K562 (cell line): ENCODE data around the gene MYO9A. TPM values are rescaled to one million over a fixed set of nuclear protein-coding genes. Genes with fewer than 3 reads are reported as not detected.

Source experiments
- ATAC-seq: fragments of 200-7000 bp; cut with Tn5 transposase; 3 replicates; pipeline ENCODE4 v1.9.1; 2020; ENCODE audit warnings: moderate library complexity
- BruUV-seq: library from RNA; stranded (reverse); fragments of 400-500 nt; replicated peaks from 2 replicates; lab custom pipeline; 2021; lab: Mats Ljungman, UMichigan
- CTCF ChIA-PET: fragments of 300-600 bp; formaldehyde crosslinking; extraction: SDS; loops from one replicate; lab custom pipeline; 2021; ENCODE audit warnings: low intra/inter-chr PET ratio; lab: Yijun Ruan, JAX
- POLR2A ChIA-PET: fragments of 300-600, 350-650 bp; sonication (Branson Sonifier 250); formaldehyde crosslinking; extraction: SDS; loops from one replicate; lab custom pipeline; 2021; ENCODE audit warnings: antibody characterized with exemption, inconsistent platforms; lab: Yijun Ruan, JAX
- DNase-seq, 4 experiments: peaks; one replicate each; pipeline versions ENCODE4 v3.0.0 to v3.0.0-alpha.2; 2011 to 2018; ENCODE audit warnings: low spot score in 3 of 4, mixed read lengths in 3 of 4; ENCODE audit errors: extremely low read depth in 1 of 4
- FAIRE-seq: peaks from 2 replicates; lab custom pipeline; 2011; peaks lifted over from hg19 to GRCh38; lab: Jason Lieb, UNC
- H2AFZ ChIP-seq: 2 replicates; pipeline ENCODE4 v1.6.0; 2011; ENCODE audit warnings: low read depth, low read length, control low read depth, inconsistent platforms
- H3K27ac ChIP-seq: fragments of 200-600 bp; 3 replicates; pipeline ENCODE4 v1.8.0; 2011; ENCODE audit warnings: low read depth, mild to moderate bottlenecking, control low read depth, inconsistent platforms, low read length, moderate library complexity, mixed read lengths; ENCODE audit errors: extremely low read depth
- H3K27me3 ChIP-seq, 2 experiments: fragments of 300-600 bp in 1 of 2; 2 replicates in 1 of 2; 3 replicates in 1 of 2; pipeline versions ENCODE4 v1.6.0 to v1.8.0; 2011; ENCODE audit warnings: inconsistent platforms in 2 of 2, low read length in 2 of 2, mild to moderate bottlenecking in 1 of 2, mixed read lengths in 1 of 2, moderate library complexity in 1 of 2; ENCODE audit not compliant: control insufficient read depth in 2 of 2, insufficient read depth in 2 of 2
- H3K36me3 ChIP-seq: fragments of 300-600 bp; 3 replicates; pipeline ENCODE4 v1.8.0; 2011; ENCODE audit warnings: mild to moderate bottlenecking, low read length, inconsistent platforms; ENCODE audit not compliant: control insufficient read depth, insufficient read depth
- H3K4me1 ChIP-seq, 2 experiments: fragments of 200-600 bp in 1 of 2; replicated peaks in 1 of 2; 2 replicates in 1 of 2; 3 replicates in 1 of 2; pipeline versions ENCODE4 v1.5.1 to v1.8.0; 2011; ENCODE audit warnings: inconsistent platforms in 2 of 2, low read length in 2 of 2, mild to moderate bottlenecking in 1 of 2, mixed read lengths in 1 of 2, moderate library complexity in 1 of 2; ENCODE audit not compliant: control insufficient read depth in 2 of 2, insufficient read depth in 2 of 2
- H3K4me2 ChIP-seq: 2 replicates; pipeline ENCODE4 v1.6.1; 2011; ENCODE audit warnings: low read length, control low read depth, inconsistent platforms, mixed read lengths; ENCODE audit not compliant: insufficient read depth
- H3K4me3 ChIP-seq: fragments of 200-600 bp; sonication (generic), shearing (Covaris generic); 2 replicates; pipeline ENCODE4 v1.5.1; 2016; ENCODE audit warnings: control low read depth, inconsistent platforms
- H3K79me2 ChIP-seq: fragments of 200-600 bp; 3 replicates; pipeline ENCODE4 v1.8.0; 2011; ENCODE audit warnings: low read length, inconsistent platforms; ENCODE audit not compliant: control insufficient read depth, insufficient read depth
- H3K9ac ChIP-seq, 2 experiments: 2 replicates each; pipeline versions ENCODE4 v1.6.0 to v1.6.1; 2011; ENCODE audit warnings: low read depth in 2 of 2, low read length in 2 of 2, control low read depth in 1 of 2, inconsistent platforms in 1 of 2, mild to moderate bottlenecking in 1 of 2, mixed read lengths in 1 of 2; ENCODE audit not compliant: insufficient read depth in 1 of 2
- H3K9me1 ChIP-seq: one replicate; pipeline ENCODE4 v1.6.0; 2011; ENCODE audit warnings: inconsistent platforms, mild to moderate bottlenecking, low read length, moderate library complexity; ENCODE audit not compliant: control insufficient read depth, insufficient read depth
- H3K9me3 ChIP-seq: replicated peaks from 2 replicates; pipeline ENCODE4 v1.5.1; 2011; ENCODE audit warnings: low read depth, low read length, inconsistent platforms; ENCODE audit not compliant: control insufficient read depth, insufficient read depth
- H4K20me1 ChIP-seq: replicated peaks from 2 replicates; pipeline ENCODE4 v1.6.1; 2011; ENCODE audit warnings: low read length, inconsistent platforms, mixed read lengths; ENCODE audit not compliant: control insufficient read depth, insufficient read depth
- BACH1 ChIP-seq: fragments of 200-800 bp; sonication (Bioruptor generic); IDR thresholded peaks from 2 replicates; pipeline ENCODE4 v1.6.1; 2016; ENCODE audit warnings: missing genetic modification characterization, missing compliant biosample characterization
- CAMTA2 ChIP-seq: fragments of 250-450 bp; sonication (Bioruptor Pico); conservative IDR thresholded peaks from 2 replicates; pipeline ENCODE4 v1.5.1; 2022
- CEBPG ChIP-seq, 3 experiments: fragments of 200-800 bp in 1 of 3; sonication (Bioruptor generic) in 1 of 3; sonication (generic) in 1 of 3; formaldehyde crosslinking in 1 of 3; IDR thresholded peaks in 2 of 3; conservative IDR thresholded peaks in 1 of 3; 2 replicates each; pipeline versions ENCODE4 v1.6.1 to v1.8.0; 2016 to 2022; ENCODE audit warnings: missing compliant biosample characterization in 2 of 3, missing genetic modification characterization in 2 of 3, mild to moderate bottlenecking in 1 of 3, missing genetic modification reagents in 1 of 3
- E2F5 ChIP-seq: sonication (generic); formaldehyde crosslinking; IDR thresholded peaks from 2 replicates; pipeline ENCODE4 v1.8.0; 2022; ENCODE audit warnings: mild to moderate bottlenecking, missing genetic modification reagents
- FUS ChIP-seq: fragments of 200-400 bp; formaldehyde crosslinking; optimal IDR thresholded peaks from 2 replicates; pipeline ENCODE3; 2017; ENCODE audit warnings: low read depth, low read length
- HDAC3 ChIP-seq: fragments of 450-650 bp; IDR thresholded peaks from 2 replicates; pipeline ENCODE4 v1.6.1; 2018; ENCODE audit warnings: borderline replicate concordance, mild to moderate bottlenecking, moderate library complexity; ENCODE audit not compliant: partially characterized antibody
- NKRF ChIP-seq: fragments of 450-650 bp; IDR thresholded peaks from 2 replicates; pipeline ENCODE4 v1.6.1; 2016; ENCODE audit warnings: borderline replicate concordance
- POLR2AphosphoS2 ChIP-seq: IDR thresholded peaks from 2 replicates; pipeline ENCODE4 v1.6.1; 2012; ENCODE audit warnings: low read length, improper control_type of control experiment
- SAP30 ChIP-seq: fragments of 200-600 bp; sonication (generic); IDR thresholded peaks from 2 replicates; pipeline ENCODE4 v1.6.1; 2012; ENCODE audit warnings: borderline replicate concordance, low read depth, mild to moderate bottlenecking, moderate library complexity, low read length, control low read depth, inconsistent platforms; ENCODE audit not compliant: insufficient read depth, poor library complexity, severe bottlenecking
- TAL1 ChIP-seq: fragments of 450-650 bp; IDR thresholded peaks from 2 replicates; pipeline ENCODE4 v1.6.1; 2016; ENCODE audit warnings: mild to moderate bottlenecking
- ZNF507 ChIP-seq: conservative IDR thresholded peaks from 2 replicates; pipeline ENCODE4 v1.6.1; 2017; ENCODE audit warnings: missing genetic modification characterization, missing compliant biosample characterization
- WGBS: fragments of 100-300 bp; shearing (Covaris generic); methylation state at CpG from one replicate; pipeline ENCODE4 v1.1.6; 2016; ENCODE audit warnings: low coverage, mixed read lengths; ENCODE audit not compliant: insufficient coverage; ENCODE audit errors: missing lambda C conversion rate; 5-methylcytosine and 5-hydroxymethylcytosine counted together
- in situ Hi-C: fragments of 300-500 bp; cut with MboI; formaldehyde crosslinking; loops from 4 replicates; pipeline ENCODE4 v1.15.0; 2018; ENCODE audit warnings: inconsistent platforms, mixed read lengths
- intact Hi-C: fragments of 100-400 bp; cut with micrococcal nuclease; formaldehyde crosslinking; loops from 2 replicates; pipeline ENCODE4 v1.14.2; 2022
- polyA plus RNA-seq, 8 experiments: library from polyadenylated mRNA; depleted of rRNA in 4 of 8; stranded (reverse) in 5 of 8; unstranded in 3 of 8; fragments of >200 nt; fragmentation: Nextera tagmentation in 2 of 8; fragmentation: Illumina TruSeq in 1 of 8; extraction: Ambion mirVana in 2 of 8; extraction: Trizol in 1 of 8; gene quantifications; 2 replicates each; pipeline versions ENCODE4 v1.2.1 to v1.2.3, GENCODE V29; 2011 to 2014; ENCODE audit warnings: inconsistent platforms in 1 of 8, missing spikeins in 1 of 8
- total RNA-seq, 7 experiments: library from RNA; depleted of rRNA in 6 of 7; stranded (reverse); fragments of >200 nt in 6 of 7; fragmentation: Illumina TruSeq in 2 of 7; extraction: Trizol in 2 of 7; gene quantifications; 2 replicates each; pipeline versions ENCODE4 v1.2.1 to v1.2.3, GENCODE V29; 2011 to 2021; ENCODE audit warnings: low replicate concordance in 1 of 7

Gene MYO9A
- total and polyA plus RNA-seq, 9 of the 15 experiments (the other 6 are each of a cell fraction or from before 2014, with no cell fraction given), result 1.9 to 15.4 (median 5.8) TPM

DNA sequence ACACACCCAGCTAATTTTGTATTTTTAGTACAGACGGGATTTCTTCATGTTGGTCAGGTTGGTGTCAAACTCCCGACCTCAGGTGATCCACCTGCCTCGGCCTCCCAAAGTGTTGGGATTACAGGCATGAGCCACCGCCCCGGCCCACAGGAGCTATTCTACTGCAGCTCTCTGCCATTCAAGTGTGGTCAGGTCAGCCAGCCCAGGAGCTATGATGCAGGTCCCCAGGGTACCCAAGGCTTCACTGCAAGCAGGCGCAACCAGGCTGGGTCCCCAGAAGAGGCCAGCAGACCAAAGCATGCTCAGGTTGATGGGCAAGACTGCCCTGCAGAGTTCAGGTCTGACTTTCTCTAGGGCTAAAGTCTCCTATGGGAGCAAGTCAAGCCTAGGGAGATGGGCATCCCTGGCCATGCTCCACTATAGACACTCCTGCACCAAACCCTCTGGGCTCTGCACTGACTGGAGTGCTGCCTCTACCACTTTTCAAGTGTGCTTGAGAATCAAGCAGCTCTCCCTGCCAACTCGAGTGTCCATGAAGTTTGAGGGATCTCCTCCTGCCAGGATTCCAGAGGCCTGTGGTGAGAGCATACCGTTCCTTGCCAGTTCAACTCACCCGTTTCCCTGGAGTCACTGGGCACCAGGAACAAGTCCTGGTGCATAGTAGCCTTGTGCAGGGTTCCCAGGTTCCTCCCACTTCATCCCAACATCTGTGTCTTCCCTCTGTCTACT, 30.9 kb downstream of the MYO9A start:
- Histone ChIP-seq H3K9ac (no peak overlapping the region), H3K79me2 (no peaks in the 10 kb centered on the region), H3K4me1 (no peaks in the 10 kb centered on the region; a peak in 1 of 5 replicates), H3K9me1 (no peaks in the 10 kb centered on the region), H3K9me3 (peaks cover 6% of the 10 kb centered on the region; the same call in 1 of the 2 replicates), H3K36me3 (no peaks in the 10 kb centered on the region), H4K20me1 (no peaks in the 10 kb centered on the region), H3K27ac (no peak overlapping the region), H3K27me3 (no peaks in the 10 kb centered on the region), H3K4me2 (no peak overlapping the region), H2AFZ (no peak overlapping the region), H3K4me3 (no peak overlapping the region)
- intact Hi-C loops (no loop called here), in situ Hi-C loops (no loop called here)
- DNase-seq, result no peak
- ATAC-seq, result no peak
- 52% methylated on average over 6 of the region's 9 CpGs for WGBS
- FAIRE-seq, result no peak
- POLR2A ChIA-PET, result no interaction called here
- CTCF ChIA-PET, result no interaction called here
- BruUV-seq, result no TSS peak
- no peak for TF ChIP-seq E2F5 (CRISPR knock-in tag)

DNA sequence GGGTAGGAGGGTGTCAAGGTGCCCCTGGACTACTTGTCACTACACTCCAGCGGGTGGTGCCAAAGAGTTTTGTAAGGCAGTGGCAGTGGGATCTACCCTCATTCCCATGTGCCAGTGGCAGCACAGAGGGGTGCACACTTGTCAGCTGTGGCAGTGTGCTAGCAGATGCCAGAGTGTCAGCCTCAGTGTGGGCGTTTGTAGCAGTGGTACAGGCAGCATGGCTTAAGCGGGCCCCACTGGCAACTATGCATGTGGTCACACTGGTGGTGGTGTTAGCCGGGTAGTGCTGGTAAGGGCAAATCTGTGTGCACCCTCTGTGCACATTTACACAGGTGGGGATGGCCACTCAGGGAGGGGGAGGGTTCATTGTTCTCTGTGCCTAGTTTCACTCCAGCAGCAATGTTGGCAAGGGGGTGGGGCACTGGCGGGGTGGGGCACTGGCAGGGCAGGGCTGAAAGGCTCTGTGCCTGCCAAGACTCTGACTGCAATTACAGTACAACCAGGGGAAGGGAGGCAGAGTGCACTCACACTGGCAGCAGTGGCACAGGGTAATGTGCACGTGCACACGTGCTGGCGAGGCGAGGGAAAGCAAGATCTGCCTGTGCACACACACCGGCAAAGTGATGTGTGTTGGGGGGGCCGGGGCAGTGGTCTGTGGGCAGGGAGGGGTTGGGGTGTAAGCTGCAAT, 31.8 kb downstream of the MYO9A start:
- ChIA-PET POLR2A (no interaction called here), CTCF (no interaction called here)
- Histone ChIP-seq H3K36me3 (no peaks in the 10 kb centered on the region), H3K27me3 (no peaks in the 10 kb centered on the region), H2AFZ (no peak overlapping the region), H3K4me1 (no peaks in the 10 kb centered on the region), H3K9me1 (no peaks in the 10 kb centered on the region), H3K9me3 (peaks cover 6% of the 10 kb centered on the region; the same call in 1 of the 2 replicates), H3K9ac (no peak overlapping the region), H3K4me3 (no peak overlapping the region), H4K20me1 (no peaks in the 10 kb centered on the region), H3K27ac (no peak overlapping the region), H3K79me2 (no peaks in the 10 kb centered on the region), H3K4me2 (no peak overlapping the region)
- in situ Hi-C loops (no loop called here), intact Hi-C loops (no loop called here)
- no TSS peak for BruUV-seq
- DNase-seq, result no peak
- no peak for FAIRE-seq
- no peak for ATAC-seq
- 86% methylated on average over 7 of the region's 11 CpGs for WGBS
- TF ChIP-seq SAP30 (no peak), TAL1 (no peak), NKRF (no peak), ZNF507 (tag) (no peak), FUS (no peak), POLR2AphosphoS2 (no peak), BACH1 (tag) (no peak), HDAC3 (no peak), CEBPG (CRISPR knock-in tag; IDR thresholded peaks at IDR 0.05) (no peak), CEBPG (tag; conservative IDR thresholded peaks at IDR 0.05 in 1 of 2, IDR thresholded peaks at IDR 0.05 in 1 of 2) (no peak), CAMTA2 (CRISPR knock-in tag) (no peak)
